Suppressor macrophage treated with lipopolysaccharide for 4 hours (primary cell): ENCODE results near the gene EBLN1.

ENCODE experiments used
- DNase-seq: peaks from one replicate; pipeline ENCODE4 v3.0.0-alpha.2; 2020

Gene EBLN1

DNA sequence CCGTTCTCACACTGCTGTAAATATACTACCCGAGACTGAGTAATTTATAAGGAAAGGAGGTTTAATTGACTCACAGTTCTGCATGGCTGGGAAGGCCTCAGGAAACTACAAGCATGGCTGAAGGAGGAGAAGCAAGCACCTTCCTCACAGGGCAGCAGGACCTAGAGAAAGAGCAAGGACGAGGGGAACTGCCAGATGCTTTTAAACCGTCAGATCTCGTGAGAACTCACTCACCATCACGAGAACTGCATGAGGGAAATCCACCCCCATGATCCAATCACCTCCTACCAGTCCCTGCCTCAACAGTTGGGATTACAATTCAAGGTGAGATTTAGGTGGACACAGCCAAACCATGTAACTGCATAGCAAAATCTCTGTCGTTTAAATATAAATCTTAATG is at the start of gene EBLN1:
Gene EBLN1, minus strand, starts transcription at position 174 of the 400 bp plus-strand sequence. CDS start 8,032 bp downstream, outside the sequence.
- no peak for DNase-seq

DNA sequence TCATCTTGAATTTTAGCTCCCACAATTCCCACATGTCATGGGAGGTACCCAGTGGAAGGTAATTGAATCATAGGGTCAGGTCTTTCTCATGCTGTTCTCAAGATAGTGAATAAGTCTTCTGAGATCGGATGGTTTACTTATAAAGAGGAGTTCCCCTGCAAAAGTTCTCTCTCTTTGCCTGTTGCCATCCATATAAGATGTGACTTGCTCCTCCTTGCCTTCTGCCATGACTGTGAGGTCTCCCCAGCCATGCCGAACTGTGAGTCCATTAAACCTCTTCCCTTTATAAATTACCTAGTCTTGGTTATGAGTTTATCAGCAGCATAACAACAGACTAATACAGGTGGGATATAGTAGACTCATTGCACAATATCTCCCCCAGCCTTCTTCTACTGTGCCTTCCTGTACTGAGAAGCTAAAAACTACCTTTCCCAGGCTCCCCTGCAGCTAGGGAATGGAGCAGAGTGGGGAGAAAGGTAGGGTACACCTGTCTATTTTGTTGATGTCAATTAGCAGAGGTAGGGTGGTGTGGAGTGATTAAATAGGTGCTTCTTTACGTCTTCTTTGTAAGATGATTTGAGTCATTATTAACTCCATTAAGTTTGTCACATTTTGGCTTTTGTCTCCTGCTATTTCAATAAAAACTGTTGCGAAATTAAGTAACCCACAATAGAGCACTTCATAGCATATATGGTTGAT is 48.2 kb upstream of the EBLN1 start:
- no peak for DNase-seq

DNA sequence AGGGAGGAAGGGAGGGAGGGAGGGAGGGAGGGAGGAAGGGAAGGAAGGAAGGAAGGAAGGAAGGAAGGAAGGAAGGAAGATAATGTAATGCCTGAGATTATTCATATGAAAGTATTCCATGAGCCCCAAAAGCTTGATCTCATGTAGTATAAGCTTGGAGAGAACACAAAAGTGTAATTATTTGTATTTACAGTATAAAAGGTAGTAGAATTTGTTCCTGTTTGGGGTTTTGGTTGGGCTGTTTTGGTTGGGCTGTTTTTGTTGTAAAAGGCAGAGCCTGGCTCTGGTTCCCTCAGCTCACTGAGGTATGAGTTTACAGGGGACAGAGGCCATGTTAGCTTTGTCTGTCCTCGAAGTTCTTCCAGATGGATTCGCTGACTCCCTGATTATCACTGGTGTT is 45.3 kb upstream of the EBLN1 start:
- no peak for DNase-seq

GRCh38 chr10:22259280-22259679 is 41.5 kb upstream of the EBLN1 start:
- peak; percentile 11 for DNase-seq

DNA sequence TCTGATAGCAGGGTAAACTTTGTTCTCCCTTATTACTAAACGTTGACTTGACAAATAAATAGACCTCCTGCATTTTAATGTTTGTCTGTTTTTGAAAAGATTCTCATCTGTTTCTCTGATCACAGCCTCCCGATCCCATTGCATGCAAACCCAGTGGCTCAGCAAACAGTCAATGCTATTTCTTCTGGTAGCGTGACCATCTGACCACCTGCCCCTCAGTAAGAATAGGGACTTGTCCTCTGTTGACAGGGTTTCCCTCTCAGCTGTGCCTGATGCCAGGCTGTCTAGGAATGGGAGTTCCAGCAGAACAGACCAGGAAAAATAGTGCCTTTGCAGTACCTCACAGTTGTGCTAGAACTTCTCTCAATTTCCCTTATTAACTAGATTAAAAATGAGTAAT is 40.7 kb upstream of the EBLN1 start:
- no peak for DNase-seq

DNA sequence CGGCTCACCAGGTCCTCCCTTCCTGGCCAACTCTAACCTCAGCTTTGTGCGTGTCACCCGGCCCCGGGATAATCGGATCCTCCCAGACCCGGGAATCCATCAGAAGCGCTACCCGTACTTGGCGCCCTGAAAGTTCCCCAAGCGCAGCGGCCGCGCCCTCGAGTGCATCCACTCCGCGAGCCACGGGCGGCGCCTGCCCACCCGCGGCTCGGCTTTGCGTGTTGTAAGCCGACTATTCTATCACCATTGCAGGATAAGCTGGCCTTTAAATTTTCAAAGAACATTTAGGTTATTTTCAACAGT is 35.7 kb upstream of the EBLN1 start:
- DNase-seq, result peak; percentile 72

- peak; percentile 45 for DNase-seq
Observed at GRCh38 chr10:22252801-22253579, 35.2 kb upstream of the EBLN1 start.

GRCh38 chr10:22252224-22252800 is 34.5 kb upstream of the EBLN1 start:
- DNase-seq, result peak; percentile 41

DNA sequence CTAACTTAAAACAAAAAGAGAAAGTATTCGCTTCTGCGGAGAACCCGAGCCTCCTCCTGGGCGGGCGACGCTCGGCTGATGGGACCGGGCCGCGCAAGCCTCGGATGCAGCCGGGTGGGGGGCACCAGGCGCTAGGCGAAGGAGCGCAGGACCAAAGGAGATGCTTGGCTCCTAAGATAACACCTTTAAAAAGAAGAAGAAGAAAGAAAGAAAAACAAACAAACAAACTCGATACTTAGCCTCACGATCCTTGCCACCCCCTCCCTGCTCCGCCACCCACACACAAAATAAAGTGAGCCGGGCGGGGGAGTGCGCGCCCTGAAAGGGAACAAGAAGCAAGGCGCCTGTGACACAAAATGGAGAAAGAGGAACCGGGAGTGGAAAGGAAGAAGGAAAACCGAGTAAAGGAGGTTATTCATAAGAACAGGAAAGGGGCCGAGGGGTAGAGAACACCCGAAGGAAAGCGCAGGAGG is 34.0 kb upstream of the EBLN1 start:
- DNase-seq, result peak; percentile 88

GRCh38 chr10:22250897-22251660 is 33.3 kb upstream of the EBLN1 start:
- DNase-seq, result peak; percentile 55

- DNase-seq, result no peak
Observed at GRCh38 chr10:22247636-22248035, 29.8 kb upstream of the EBLN1 start.

- peak; percentile 86 for DNase-seq
Observed at GRCh38 chr10:22246680-22247391, 29.0 kb upstream of the EBLN1 start.

- DNase-seq, result no peak
Observed at GRCh38 chr10:22245567-22245966, 27.8 kb upstream of the EBLN1 start.

DNA sequence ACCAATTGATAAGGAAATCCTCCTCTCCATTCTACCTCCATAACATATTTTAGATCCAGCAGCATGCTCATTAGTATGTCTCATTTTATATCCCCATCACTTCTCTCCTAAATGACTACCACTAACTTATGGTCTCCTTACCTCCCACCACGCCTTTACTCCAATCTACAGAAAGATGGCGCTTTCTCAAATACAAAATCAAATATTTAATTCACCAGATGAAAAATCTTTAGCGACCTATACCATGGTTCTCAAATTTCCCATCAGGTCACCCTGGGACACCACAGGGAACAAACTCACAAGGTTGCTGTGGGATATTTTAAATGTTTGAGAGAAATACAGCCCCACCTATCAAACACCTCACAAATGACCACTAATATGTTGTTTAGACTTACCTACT is 27.0 kb upstream of the EBLN1 start:
- DNase-seq, result no peak

- no peak for DNase-seq
Observed at GRCh38 chr10:22244001-22244400, 26.2 kb upstream of the EBLN1 start.

- no peak for DNase-seq
Observed at GRCh38 chr10:22243321-22243720, 25.5 kb upstream of the EBLN1 start.

DNA sequence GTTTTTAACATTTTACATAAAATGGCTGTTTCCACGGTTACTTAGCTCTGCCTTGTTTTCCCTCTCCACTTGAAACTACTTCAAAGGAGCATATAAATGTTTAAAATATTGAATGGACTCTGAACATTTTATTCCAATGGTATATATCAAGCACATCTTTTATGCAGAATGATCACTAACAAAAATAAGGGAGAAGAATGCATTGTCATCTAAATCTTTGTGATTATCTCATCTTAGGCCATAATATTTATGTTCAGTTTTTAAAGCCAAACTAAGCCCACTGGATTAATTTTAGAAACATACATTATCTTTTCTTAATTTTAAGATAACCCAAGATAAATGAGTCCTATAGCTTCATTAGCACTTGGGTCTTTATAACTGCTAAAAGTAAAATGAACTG is 13.4 kb upstream of the EBLN1 start:
- no peak for DNase-seq

- peak; percentile 42 for DNase-seq
Observed at GRCh38 chr10:22230158-22230833, 12.5 kb upstream of the EBLN1 start.

- DNase-seq, result no peak
Observed at GRCh38 chr10:22229802-22230157, 12.0 kb upstream of the EBLN1 start.

GRCh38 chr10:22228943-22229801 is 11.4 kb upstream of the EBLN1 start:
- DNase-seq, result peak; percentile 92
